Measurements from ENCODE around the gene HPCAL1.

HPCAL1 gene

GRCh38 chr2:10340593-10340975 is 37.9 kb downstream of the HPCAL1 start:
- H3K4me2 ChIP-seq (ENCODE audit: low read length) = no peak overlapping the region
- H3K4me1 ChIP-seq (ENCODE audit: control insufficient read depth, low read length) = peaks cover 11% of the 10 kb centered on the region
- no peaks in the 10 kb centered on the region for H3K79me2 ChIP-seq (ENCODE audit: control insufficient read depth, low read length)
- H3K27ac ChIP-seq (ENCODE audit: low read depth, low read length) = no peak overlapping the region
- no peaks in the 10 kb centered on the region for H3K36me3 ChIP-seq (ENCODE audit: control insufficient read depth, low read length)
- no peaks in the 10 kb centered on the region for H3K27me3 ChIP-seq (ENCODE audit: control insufficient read depth, low read length)
- H3K4me3 ChIP-seq (ENCODE audit: low read length) = no peak overlapping the region
- H3F3A ChIP-seq (ENCODE audit: control insufficient read depth, insufficient read depth) = no peaks in the 10 kb centered on the region
- H4K20me1 ChIP-seq (ENCODE audit: control insufficient read depth, insufficient read depth, low read depth, low read length) = no peaks in the 10 kb centered on the region
- H3K9me2 ChIP-seq (replicated peaks; ENCODE audit: control insufficient read depth, low read length) = no peaks in the 10 kb centered on the region
- H3K9me3 ChIP-seq (ENCODE audit: control insufficient read depth, insufficient read depth, low read length) = no peaks in the 10 kb centered on the region
- no peak for TF ChIP-seq EZH2phosphoT487 (IDR thresholded peaks at IDR 0.05; ENCODE audit: borderline replicate concordance, low read length)
- no peak for TF ChIP-seq CTCF (IDR thresholded peaks at IDR 0.05; ENCODE audit: low read depth, low read length, poor library complexity, severe bottlenecking)

- Histone ChIP-seq H3F3A (ENCODE audit: control insufficient read depth, insufficient read depth) (no peaks in the 10 kb centered on the region), H3K79me2 (ENCODE audit: control insufficient read depth, low read length) (no peaks in the 10 kb centered on the region), H3K36me3 (ENCODE audit: control insufficient read depth, low read length) (no peaks in the 10 kb centered on the region), H4K20me1 (ENCODE audit: control insufficient read depth, insufficient read depth, low read depth, low read length) (no peaks in the 10 kb centered on the region), H3K27ac (ENCODE audit: low read depth, low read length) (no peak overlapping the region), H3K9me3 (ENCODE audit: control insufficient read depth, insufficient read depth, low read length) (no peaks in the 10 kb centered on the region), H3K4me1 (ENCODE audit: control insufficient read depth, low read length) (peaks cover 11% of the 10 kb centered on the region), H3K27me3 (ENCODE audit: control insufficient read depth, low read length) (no peaks in the 10 kb centered on the region), H3K4me2 (ENCODE audit: low read length) (no peak overlapping the region), H3K9me2 (replicated peaks; ENCODE audit: control insufficient read depth, low read length) (no peaks in the 10 kb centered on the region), H3K4me3 (ENCODE audit: low read length) (no peak overlapping the region)
- TF ChIP-seq EZH2phosphoT487 (IDR thresholded peaks at IDR 0.05; ENCODE audit: borderline replicate concordance, low read length) (no peak), CTCF (IDR thresholded peaks at IDR 0.05; ENCODE audit: low read depth, low read length, poor library complexity, severe bottlenecking) (no peak)
These were observed 38.5 kb downstream of the HPCAL1 start for GRCh38 chr2:10341193-10341592.

GRCh38 chr2:10342245-10342951 is 39.7 kb downstream of the HPCAL1 start:
- no peaks in the 10 kb centered on the region for H3K79me2 ChIP-seq (ENCODE audit: control insufficient read depth, low read length)
- no peak overlapping the region for H3K4me3 ChIP-seq (ENCODE audit: low read length)
- TF ChIP-seq CTCF (IDR thresholded peaks at IDR 0.05; ENCODE audit: low read depth, low read length, poor library complexity, severe bottlenecking) (no peak), EZH2phosphoT487 (IDR thresholded peaks at IDR 0.05; ENCODE audit: borderline replicate concordance, low read length) (no peak)
- H3K27ac ChIP-seq (ENCODE audit: low read depth, low read length) = no peak overlapping the region
- H3K4me2 ChIP-seq (ENCODE audit: low read length) = no peak overlapping the region
- no peaks in the 10 kb centered on the region for H3F3A ChIP-seq (ENCODE audit: control insufficient read depth, insufficient read depth)
- no peaks in the 10 kb centered on the region for H3K36me3 ChIP-seq (ENCODE audit: control insufficient read depth, low read length)
- no peaks in the 10 kb centered on the region for H4K20me1 ChIP-seq (ENCODE audit: control insufficient read depth, insufficient read depth, low read depth, low read length)
- H3K9me2 ChIP-seq (replicated peaks; ENCODE audit: control insufficient read depth, low read length) = no peaks in the 10 kb centered on the region
- H3K27me3 ChIP-seq (ENCODE audit: control insufficient read depth, low read length) = no peaks in the 10 kb centered on the region
- H3K4me1 ChIP-seq (ENCODE audit: control insufficient read depth, low read length) = peaks cover 11% of the 10 kb centered on the region
- no peaks in the 10 kb centered on the region for H3K9me3 ChIP-seq (ENCODE audit: control insufficient read depth, insufficient read depth, low read length)
